Fibroblast of the aortic adventitia (primary cell): Measurements from ENCODE around the gene TRIP10. TPM values are rescaled to one million over a fixed set of nuclear protein-coding genes. Genes with fewer than 3 reads are reported as not detected.
"Not testable (repeated sequence)": the region's sequence is repeated elsewhere in the genome, so short reads cannot be mapped to it uniquely, and the experiment has no call there.

Source experiments
- DNase-seq: peaks from one replicate; pipeline ENCODE4 v3.0.0-alpha.2; 2010; ENCODE audit warnings: low read depth
- H3K4me3 ChIP-seq: 2 replicates; pipeline ENCODE4 v1.5.1; 2011; ENCODE audit warnings: low read depth, mild to moderate bottlenecking, control low read depth, low read length, moderate library complexity
- total RNA-seq: library from RNA; depleted of rRNA; stranded (reverse); fragments of >200 nt; gene quantifications from 2 replicates; pipeline ENCODE4 v1.2.3, GENCODE V29; 2012; ENCODE audit warnings: low replicate concordance
- TF ChIP-seq, protein P1 (sequence below): IDR thresholded peaks from 2 replicates; pipeline ENCODE4 v1.5.1; 2011; ENCODE audit warnings: mild to moderate bottlenecking, low read length, control low read depth, inconsistent platforms; ENCODE audit not compliant: insufficient read depth

The TRIP10 gene
- total RNA-seq, 1 donor, result 44.9 TPM

- TF ChIP-seq, protein P1, sequence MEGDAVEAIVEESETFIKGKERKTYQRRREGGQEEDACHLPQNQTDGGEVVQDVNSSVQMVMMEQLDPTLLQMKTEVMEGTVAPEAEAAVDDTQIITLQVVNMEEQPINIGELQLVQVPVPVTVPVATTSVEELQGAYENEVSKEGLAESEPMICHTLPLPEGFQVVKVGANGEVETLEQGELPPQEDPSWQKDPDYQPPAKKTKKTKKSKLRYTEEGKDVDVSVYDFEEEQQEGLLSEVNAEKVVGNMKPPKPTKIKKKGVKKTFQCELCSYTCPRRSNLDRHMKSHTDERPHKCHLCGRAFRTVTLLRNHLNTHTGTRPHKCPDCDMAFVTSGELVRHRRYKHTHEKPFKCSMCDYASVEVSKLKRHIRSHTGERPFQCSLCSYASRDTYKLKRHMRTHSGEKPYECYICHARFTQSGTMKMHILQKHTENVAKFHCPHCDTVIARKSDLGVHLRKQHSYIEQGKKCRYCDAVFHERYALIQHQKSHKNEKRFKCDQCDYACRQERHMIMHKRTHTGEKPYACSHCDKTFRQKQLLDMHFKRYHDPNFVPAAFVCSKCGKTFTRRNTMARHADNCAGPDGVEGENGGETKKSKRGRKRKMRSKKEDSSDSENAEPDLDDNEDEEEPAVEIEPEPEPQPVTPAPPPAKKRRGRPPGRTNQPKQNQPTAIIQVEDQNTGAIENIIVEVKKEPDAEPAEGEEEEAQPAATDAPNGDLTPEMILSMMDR, result no peak
- DNase-seq, result no peak
These were observed 56.8 kb downstream of the TRIP10 start for GRCh38 chr19:6796278-6796677.

GRCh38 chr19:6797646-6798045 is 58.2 kb downstream of the TRIP10 start:
- TF ChIP-seq, protein P1, result no peak
- no peak for DNase-seq
- no peak overlapping the region for H3K4me3 ChIP-seq

More at GRCh38 chr19:6796278-6796677, 56.8 kb downstream of the TRIP10 start:
- H3K4me3 ChIP-seq, result no peak overlapping the region

- not testable (repeated sequence) for H3K4me3 ChIP-seq, DNase-seq
These were observed 60.8 kb downstream of the TRIP10 start for GRCh38 chr19:6800160-6800790.

GRCh38 chr19:6800991-6801484 is 61.6 kb downstream of the TRIP10 start:
- no peak overlapping the region for H3K4me3 ChIP-seq
- TF ChIP-seq, protein P1, result no peak
- peak; percentile 43 for DNase-seq

Other genes starting within 250 kb of the TRIP10 start
- gene TUBB4A, start 237.4 kb upstream of the TRIP10 start, total RNA-seq, result 0.41 TPM in 1 of 2 replicates, not detected in the other
- 1.7 and 2.6 TPM in 2 replicates for gene TNFSF9, start 208.7 kb upstream of the TRIP10 start, total RNA-seq
- 0.09 TPM in 1 of 2 replicates, not detected in the other for gene CD70, start 148.5 kb upstream of the TRIP10 start, total RNA-seq
- gene TNFSF14, start 69.5 kb upstream of the TRIP10 start, total RNA-seq, result 1.6 TPM in 1 of 2 replicates, not detected in the other
- 93.5 and 1,485 TPM in 2 replicates for gene C3, start 19.0 kb upstream of the TRIP10 start, total RNA-seq
- gene GPR108, start 2.1 kb upstream of the TRIP10 start, total RNA-seq, result 32.5 and 33.4 TPM in 2 replicates
- not detected in 2 replicates for gene SH2D3A, start 27.8 kb downstream of the TRIP10 start, total RNA-seq
- gene VAV1, start 33.0 kb downstream of the TRIP10 start, total RNA-seq, result not detected in 2 replicates
- gene ADGRE1, start 147.9 kb downstream of the TRIP10 start, total RNA-seq, result not detected in 2 replicates